Ovary (tissue), 9 donors: ENCODE measurements around the gene PRKAB1. TPM values are rescaled to one million over a fixed set of nuclear protein-coding genes. Genes with fewer than 3 reads are reported as not detected.

Experiments
- DNase-seq, 5 donors: peaks; one replicate each; pipeline ENCODE4 v3.0.0-alpha.2; 2019 to 2020
- H3K27ac ChIP-seq, 2 donors: fragments of 200-600 bp; one replicate each; pipeline versions ENCODE4 v1.5.1 to v1.8.0; 2019 to 2022
- H3K27me3 ChIP-seq: fragments of 200-600 bp; one replicate; pipeline ENCODE4 v1.8.0; 2022
- H3K36me3 ChIP-seq: fragments of 200-600 bp; sonication (generic); one replicate; pipeline ENCODE4 v1.5.1; 2019
- H3K4me1 ChIP-seq: one replicate; pipeline ENCODE4 v1.8.1; 2013; ENCODE audit warnings: mild to moderate bottlenecking, moderate library complexity; ENCODE audit not compliant: insufficient read depth
- H3K4me3 ChIP-seq: fragments of 200-600 bp; sonication (generic); one replicate; pipeline ENCODE4 v1.5.1; 2017
- H3K9me3 ChIP-seq, 2 donors: fragments of 200-600 bp in 1 of 2; sonication (generic) in 1 of 2; one replicate each; pipeline versions ENCODE4 v1.5.1 to v1.8.1; 2013 to 2019; ENCODE audit warnings: mild to moderate bottlenecking in 1 of 2, moderate library complexity in 1 of 2
- CTCF ChIP-seq, 3 donors: fragments of 450-650 bp in 2 of 3; fragments of 200-600 bp in 1 of 3; IDR thresholded peaks; one replicate each; pipeline versions ENCODE4 v1.5.1 to v1.8.0; 2016 to 2022; ENCODE audit warnings: antibody characterized with exemption in 3 of 3, mild to moderate bottlenecking in 1 of 3
- EP300 ChIP-seq: sonication (generic); formaldehyde crosslinking; IDR thresholded peaks from one replicate; pipeline ENCODE4 v1.6.1; 2017; ENCODE audit warnings: antibody characterized with exemption
- POLR2A ChIP-seq: fragments of 450-650 bp; IDR thresholded peaks from one replicate; pipeline ENCODE4 v1.6.1; 2017; ENCODE audit warnings: antibody characterized with exemption, mild to moderate bottlenecking, moderate library complexity
- WGBS, 3 donors: extraction: QIAGEN DNeasy Blood & Tissue Kit in 1 of 3; methylation state at CpG; one replicate each; pipeline versions ENCODE4 v1.1.5 to v1.1.7; 2013 to 2017; 5-methylcytosine and 5-hydroxymethylcytosine counted together
- intact Hi-C, 4 donors: fragments of 100-400 bp; cut with DNase I; formaldehyde crosslinking; loops; one replicate each; pipeline versions ENCODE4 v1.11.0 to v1.15.1; 2022 to 2023
- polyA plus RNA-seq, 2 donors: library from polyadenylated mRNA; stranded (reverse); fragments of 200-250 nt in 1 of 2; fragments of 350-450 nt in 1 of 2; fragmentation: Illumina TruSeq in 1 of 2; extraction: RNeasy Lipid Tissue Mini Kit (QIAGEN cat#74804) in 1 of 2; gene quantifications; one replicate each; pipeline ENCODE4 v1.2.3, GENCODE V29; 2013 to 2014
- total RNA-seq, 7 donors: library from RNA; depleted of rRNA in 2 of 7; stranded (reverse); fragments of >200 nt in 2 of 7; fragmentation: NEBNext Ultra II Directional in 3 of 7; extraction: Animal tissue kit (Norgen Biotek cat#: 25700) in 3 of 7; gene quantifications; one replicate each; pipeline versions ENCODE4 v1.1.0 to v1.2.4, GENCODE V29; 2016 to 2023
- donor health status: DM: no; HTN: no; CAD: no; lungs with moderate emphysema.
- donor health status: DM: no; HTN: no; CAD: no.
- donor health status: Bipolar disorder and iron deficiency.
- donor health status: DM: yes; HTN: yes; CAD: no.
- donor health status: DM: no; HTN: no; CAD: no.
- donor health status: DM: yes; HTN: yes; CAD: no.

PRKAB1 gene
- total and polyA plus RNA-seq, 9 donors = 12.5 to 37.1 (median 24.8) TPM

GRCh38 chr12:119627019-119627643 is 40.8 kb upstream of the PRKAB1 start:
- H3K9me3 ChIP-seq = no peaks in the 10 kb centered on the region
- no peaks in the 10 kb centered on the region for H3K27me3 ChIP-seq
- no peak for TF ChIP-seq EP300
- TF ChIP-seq POLR2A = no peak
- no peak for TF ChIP-seq CTCF (IDR thresholded peaks at IDR 0.05)
- H3K4me1 ChIP-seq = peaks cover 6% of the 10 kb centered on the region
- no peak overlapping the region for H3K27ac ChIP-seq
- no peak overlapping the region for H3K4me3 ChIP-seq
- no peaks in the 10 kb centered on the region for H3K36me3 ChIP-seq
- DNase-seq = peak in 2 of 5 donors; percentile 13 to 16
- WGBS, 3 donors = 21 to 42% (median 26%) methylated on average over 6 of the region's 6 CpGs
- intact Hi-C loops = no loop called here

- H3K27me3 ChIP-seq = no peaks in the 10 kb centered on the region
- 70 to 85% (median 70%) methylated on average over 6 of the region's 6 CpGs for WGBS, 3 donors
Measured at GRCh38 chr12:119627686-119628085, 40.2 kb upstream of the PRKAB1 start.

GRCh38 chr12:119630223-119630780 is 37.6 kb upstream of the PRKAB1 start:
- Histone ChIP-seq H3K27ac (no peak overlapping the region), H3K4me1 (peaks cover 5% of the 10 kb centered on the region), H3K27me3 (no peaks in the 10 kb centered on the region), H3K4me3 (no peak overlapping the region), H3K9me3 (no peaks in the 10 kb centered on the region), H3K36me3 (no peaks in the 10 kb centered on the region)
- WGBS, 3 donors = 91 to 95% (median 94%) methylated on average over 7 of the region's 7 CpGs
- TF ChIP-seq POLR2A (no peak), EP300 (no peak), CTCF (IDR thresholded peaks at IDR 0.05) (no peak)
- no peak for DNase-seq
- intact Hi-C loops = no loop called here

More at GRCh38 chr12:119627686-119628085, 40.2 kb upstream of the PRKAB1 start:
- no peak for TF ChIP-seq CTCF (IDR thresholded peaks at IDR 0.05)
- no peak for DNase-seq
- Histone ChIP-seq H3K4me1 (peaks cover 6% of the 10 kb centered on the region), H3K4me3 (no peak overlapping the region), H3K36me3 (no peaks in the 10 kb centered on the region), H3K9me3 (no peaks in the 10 kb centered on the region), H3K27ac (no peak overlapping the region)
- intact Hi-C loops = no loop called here

- H3K4me3 ChIP-seq = no peak overlapping the region
- no peaks in the 10 kb centered on the region for H3K9me3 ChIP-seq
- TF ChIP-seq EP300 = no peak
- no peak for TF ChIP-seq POLR2A
- TF ChIP-seq CTCF (IDR thresholded peaks at IDR 0.05) = no peak
- no peak overlapping the region for H3K27ac ChIP-seq
- H3K27me3 ChIP-seq = no peaks in the 10 kb centered on the region
- intact Hi-C loops = no loop called here
- 51 to 100% (median 94%) methylated on average over 1 of the region's 1 CpG for WGBS, 3 donors
- no peak for DNase-seq
- H3K36me3 ChIP-seq = no peaks in the 10 kb centered on the region
- peaks cover 5% of the 10 kb centered on the region for H3K4me1 ChIP-seq
Measured at GRCh38 chr12:119630962-119631550, 36.9 kb upstream of the PRKAB1 start.
